H1 (cell line): Measurements from ENCODE around the gene GLE1. TPM values are rescaled to one million over a fixed set of nuclear protein-coding genes. Genes with fewer than 3 reads are reported as not detected.

Experiments
- CTCF ChIA-PET: fragments of 300-600 bp; sonication (Branson Sonifier 250); formaldehyde crosslinking; loops from one replicate; lab custom pipeline; 2021; ENCODE audit not compliant: partially characterized antibody; lab: Charles Lee
- POLR2A ChIA-PET: fragments of 300-600 bp; sonication (Branson Sonifier 250); formaldehyde crosslinking; loops from one replicate; lab custom pipeline; 2021; ENCODE audit warnings: inconsistent platforms; ENCODE audit not compliant: partially characterized antibody; lab: Charles Lee
- DNase-seq, 2 experiments: peaks; one replicate each; pipeline versions ENCODE4 v3.0.0 to v3.0.0-alpha.2; 2010 to 2022; ENCODE audit warnings: low spot score in 2 of 2, low read depth in 1 of 2, mixed read lengths in 1 of 2
- FAIRE-seq: peaks from 2 replicates; lab custom pipeline; 2011; peaks lifted over from hg19 to GRCh38; lab: Jason Lieb, UNC
- H2AFZ ChIP-seq: 2 replicates; pipeline ENCODE4 v1.8.1; 2012; ENCODE audit warnings: low read length, inconsistent platforms
- H2AK5ac ChIP-seq: 2 replicates; pipeline ENCODE4 v1.6.1; 2013; ENCODE audit warnings: low read depth, low read length
- H2BK120ac ChIP-seq: replicated peaks from 2 replicates; pipeline ENCODE3; 2013; ENCODE audit warnings: low read depth, low read length, inconsistent platforms
- H2BK12ac ChIP-seq: 2 replicates; pipeline ENCODE4 v1.6.1; 2013; ENCODE audit warnings: low read depth, low read length
- H2BK15ac ChIP-seq: 2 replicates; pipeline ENCODE4 v1.6.1; 2013; ENCODE audit warnings: low read length
- H2BK20ac ChIP-seq: 2 replicates; pipeline ENCODE4 v1.6.1; 2013; ENCODE audit warnings: low read length
- H2BK5ac ChIP-seq: 2 replicates; pipeline ENCODE4 v1.6.1; 2013; ENCODE audit warnings: low read depth, low read length
- H3K14ac ChIP-seq: 2 replicates; pipeline ENCODE4 v1.6.1; 2013; ENCODE audit warnings: inconsistent platforms; ENCODE audit not compliant: insufficient read length
- H3K18ac ChIP-seq: 2 replicates; pipeline ENCODE4 v1.6.1; 2013; ENCODE audit warnings: low read length; ENCODE audit errors: extremely low read depth
- H3K23ac ChIP-seq: 2 replicates; pipeline ENCODE4 v1.6.1; 2013; ENCODE audit warnings: inconsistent platforms; ENCODE audit not compliant: insufficient read length
- H3K23me2 ChIP-seq: 2 replicates; pipeline ENCODE4 v1.6.1; 2013; ENCODE audit warnings: low read depth, low read length
- H3K27ac ChIP-seq: 2 replicates; pipeline ENCODE4 v1.6.1; 2011; ENCODE audit warnings: low read depth, low read length, inconsistent platforms
- H3K27me3 ChIP-seq, 4 experiments: replicated peaks in 1 of 4; 1 replicate in 1 of 4; 2 replicates in 3 of 4; pipeline versions ENCODE4 v1.6.1 to v1.8.1; 2011 to 2013; ENCODE audit warnings: low read length in 3 of 4, mild to moderate bottlenecking in 3 of 4, inconsistent platforms in 2 of 4, mixed read lengths in 2 of 4, moderate library complexity in 1 of 4; ENCODE audit not compliant: control insufficient read depth in 3 of 4, insufficient read depth in 3 of 4; ENCODE audit errors: extremely low read depth in 1 of 4
- H3K36me3 ChIP-seq, 4 experiments: 2 replicates each; pipeline versions ENCODE4 v1.6.1 to v1.8.1; 2011 to 2013; ENCODE audit warnings: mild to moderate bottlenecking in 4 of 4, low read length in 3 of 4, moderate library complexity in 2 of 4, control low read depth in 1 of 4, inconsistent platforms in 1 of 4; ENCODE audit not compliant: insufficient read depth in 4 of 4, control insufficient read depth in 2 of 4
- H3K4ac ChIP-seq: replicated peaks from 2 replicates; pipeline ENCODE3; 2013; ENCODE audit warnings: low read length, low read depth, mixed read lengths, inconsistent platforms; ENCODE audit not compliant: insufficient read length
- H3K4me1 ChIP-seq, 4 experiments: replicated peaks in 1 of 4; 1 replicate in 1 of 4; 2 replicates in 3 of 4; pipeline versions ENCODE4 v1.6.1 to v1.8.1; 2011 to 2013; ENCODE audit warnings: low read length in 3 of 4, inconsistent platforms in 2 of 4, mixed read lengths in 1 of 4; ENCODE audit not compliant: insufficient read depth in 4 of 4, control insufficient read depth in 3 of 4
- H3K4me2 ChIP-seq, 2 experiments: 2 replicates each; pipeline versions ENCODE4 v1.6.1 to v1.8.1; 2011 to 2013; ENCODE audit warnings: low read depth in 2 of 2, low read length in 2 of 2, control low read depth in 1 of 2, inconsistent platforms in 1 of 2, mild to moderate bottlenecking in 1 of 2; ENCODE audit not compliant: insufficient read depth in 1 of 2
- H3K4me3 ChIP-seq, 4 experiments: fragments of 200-600, 300-600 bp in 1 of 4; sonication (generic), shearing (Covaris generic), sonication (Bioruptor Twin) in 1 of 4; 2 replicates each; pipeline versions ENCODE4 v1.5.1 to v1.8.1; 2011 to 2016; ENCODE audit warnings: low read length in 4 of 4, low read depth in 3 of 4, control low read depth in 2 of 4, inconsistent platforms in 2 of 4, mild to moderate bottlenecking in 2 of 4, mixed read lengths in 1 of 4, moderate library complexity in 1 of 4; ENCODE audit not compliant: insufficient read depth in 2 of 4; ENCODE audit errors: extremely low read depth in 1 of 4
- H3K56ac ChIP-seq: replicated peaks from 2 replicates; pipeline ENCODE3; 2013; ENCODE audit warnings: low read depth, mild to moderate bottlenecking, mixed read lengths, low read length, inconsistent platforms; ENCODE audit not compliant: insufficient read length
- H3K79me1 ChIP-seq: 2 replicates; pipeline ENCODE4 v1.6.1; 2013; ENCODE audit warnings: low read depth, low read length, control low read depth
- H3K79me2 ChIP-seq, 2 experiments: 2 replicates each; pipeline versions ENCODE4 v1.6.1 to v1.8.1; 2012 to 2013; ENCODE audit warnings: low read length in 2 of 2, mild to moderate bottlenecking in 2 of 2, inconsistent platforms in 1 of 2; ENCODE audit not compliant: insufficient read depth in 2 of 2, control insufficient read depth in 1 of 2
- H3K9ac ChIP-seq, 4 experiments: replicated peaks in 1 of 4; 1 replicate in 1 of 4; 2 replicates in 3 of 4; pipeline versions ENCODE4 v1.6.1 to v1.8.1; 2011 to 2013; ENCODE audit warnings: low read depth in 3 of 4, low read length in 3 of 4, control low read depth in 2 of 4, mild to moderate bottlenecking in 2 of 4, moderate library complexity in 2 of 4, inconsistent platforms in 1 of 4; ENCODE audit errors: extremely low read depth in 1 of 4
- H3K9me3 ChIP-seq, 2 experiments: 2 replicates each; pipeline versions ENCODE4 v1.6.1 to v1.8.1; 2012 to 2013; ENCODE audit warnings: mild to moderate bottlenecking in 2 of 2, moderate library complexity in 2 of 2, control low read depth in 1 of 2, inconsistent platforms in 1 of 2, low read depth in 1 of 2, low read length in 1 of 2, mixed read lengths in 1 of 2; ENCODE audit not compliant: insufficient read depth in 2 of 2
- H4K20me1 ChIP-seq, 2 experiments: replicated peaks in 1 of 2; 2 replicates each; pipeline versions ENCODE3 to v1.8.1; 2011 to 2013; ENCODE audit warnings: inconsistent platforms in 2 of 2, low read length in 2 of 2, mild to moderate bottlenecking in 1 of 2; ENCODE audit not compliant: insufficient read depth in 2 of 2, control insufficient read depth in 1 of 2
- H4K5ac ChIP-seq: 2 replicates; pipeline ENCODE4 v1.6.1; 2013; ENCODE audit warnings: low read length, low read depth, mixed read lengths, inconsistent platforms; ENCODE audit not compliant: insufficient read length
- H4K8ac ChIP-seq: 2 replicates; pipeline ENCODE4 v1.8.0; 2013; ENCODE audit warnings: mild to moderate bottlenecking, moderate library complexity, low read length, inconsistent platforms; ENCODE audit not compliant: insufficient read depth; ENCODE audit errors: extremely low read depth
- H4K91ac ChIP-seq: replicated peaks from 2 replicates; pipeline ENCODE3; 2013; ENCODE audit warnings: low read length, mixed read lengths, inconsistent platforms; ENCODE audit not compliant: insufficient read length
- ATF2 ChIP-seq: IDR thresholded peaks from 2 replicates; pipeline ENCODE4 v1.6.1; 2012; ENCODE audit warnings: low read length, inconsistent platforms
- CTBP2 ChIP-seq: IDR thresholded peaks from 2 replicates; pipeline ENCODE4 v1.7.0; 2011; ENCODE audit warnings: borderline replicate concordance, mild to moderate bottlenecking, moderate library complexity, mixed read lengths, low read length; ENCODE audit not compliant: insufficient read depth, insufficient read length
- GABPA ChIP-seq: IDR thresholded peaks from 2 replicates; pipeline ENCODE4 v1.6.1; 2011; ENCODE audit warnings: mild to moderate bottlenecking, low read length, moderate library complexity, borderline replicate concordance; ENCODE audit not compliant: insufficient read depth
- KDM4A ChIP-seq: IDR thresholded peaks from one replicate; pipeline ENCODE4 v1.7.1; 2012; ENCODE audit warnings: low read depth, mild to moderate bottlenecking, moderate library complexity, low read length, inconsistent platforms; ENCODE audit not compliant: severe bottlenecking
- KDM5A ChIP-seq: fragments of 200-600 bp; IDR thresholded peaks from 2 replicates; pipeline ENCODE4 v1.7.1; 2012; ENCODE audit warnings: mild to moderate bottlenecking, low read length, inconsistent platforms, mixed read lengths
- NANOG ChIP-seq: IDR thresholded peaks from 2 replicates; pipeline ENCODE4 v1.6.1; 2011; ENCODE audit warnings: low read length, low read depth, mild to moderate bottlenecking, inconsistent platforms; ENCODE audit not compliant: insufficient read depth, poor library complexity, severe bottlenecking
- RFX5 ChIP-seq: IDR thresholded peaks from 2 replicates; pipeline ENCODE4 v1.6.1; 2011; ENCODE audit warnings: low read depth, low read length, improper control_type of control experiment, borderline replicate concordance
- RXRA ChIP-seq: IDR thresholded peaks from 2 replicates; pipeline ENCODE4 v1.6.1; 2011; ENCODE audit warnings: low read depth, mild to moderate bottlenecking, low read length, moderate library complexity; ENCODE audit not compliant: insufficient read depth
- SIN3A ChIP-seq, 2 experiments: IDR thresholded peaks in 1 of 2; conservative IDR thresholded peaks in 1 of 2; 2 replicates each; pipeline ENCODE4 v1.6.1; 2011 to 2012; ENCODE audit warnings: low read length in 2 of 2, improper control_type of control experiment in 1 of 2, low read depth in 1 of 2, mild to moderate bottlenecking in 1 of 2
- SIX5 ChIP-seq: IDR thresholded peaks from 2 replicates; pipeline ENCODE4 v1.6.1; 2011; ENCODE audit warnings: mild to moderate bottlenecking, low read depth, low read length
- SP2 ChIP-seq: IDR thresholded peaks from 2 replicates; pipeline ENCODE4 v1.6.1; 2012; ENCODE audit warnings: mild to moderate bottlenecking, low read length, inconsistent platforms
- WGBS, 2 experiments: shearing (Covaris generic) in 1 of 2; methylation state at CpG; one replicate each; pipeline versions ENCODE4 v1.1.6 to v1.1.7; 2013 to 2015; ENCODE audit warnings: low lambda C conversion rate in 2 of 2, mixed read lengths in 2 of 2, inconsistent platforms in 1 of 2, low coverage in 1 of 2, missing lambda C conversion rate in 1 of 2; ENCODE audit not compliant: insufficient replicate concordance in 2 of 2, insufficient coverage in 1 of 2, insufficient read length in 1 of 2; ENCODE audit errors: extremely low coverage in 1 of 2, missing lambda C conversion rate in 1 of 2; 5-methylcytosine and 5-hydroxymethylcytosine counted together
- polyA plus RNA-seq, 7 experiments: library from polyadenylated mRNA; depleted of rRNA in 3 of 7; stranded (reverse) in 5 of 7; unstranded in 2 of 7; fragments of >200 nt in 5 of 7; fragments of 200-250 nt in 2 of 7; gene quantifications; 1 replicate in 5 of 7; 2 replicates in 1 of 7; 4 replicates in 1 of 7; pipeline versions ENCODE4 v1.2.1 to v1.2.3, GENCODE V29; 2011 to 2013; ENCODE audit warnings: missing spikeins in 2 of 7, mixed read lengths in 2 of 7
- total RNA-seq: library from RNA; stranded (reverse); fragmentation: NEBNext Ultra II Directional; extraction: Animal tissue kit (Norgen Biotek cat#: 25700); gene quantifications from 2 replicates; pipeline ENCODE4 v1.2.1, GENCODE V29; 2021

Gene GLE1
- total and polyA plus RNA-seq, 2 of the 8 experiments (the other 6 are each of a cell fraction or from before 2014, with no cell fraction given): 9.6 to 14.9 TPM

DNA sequence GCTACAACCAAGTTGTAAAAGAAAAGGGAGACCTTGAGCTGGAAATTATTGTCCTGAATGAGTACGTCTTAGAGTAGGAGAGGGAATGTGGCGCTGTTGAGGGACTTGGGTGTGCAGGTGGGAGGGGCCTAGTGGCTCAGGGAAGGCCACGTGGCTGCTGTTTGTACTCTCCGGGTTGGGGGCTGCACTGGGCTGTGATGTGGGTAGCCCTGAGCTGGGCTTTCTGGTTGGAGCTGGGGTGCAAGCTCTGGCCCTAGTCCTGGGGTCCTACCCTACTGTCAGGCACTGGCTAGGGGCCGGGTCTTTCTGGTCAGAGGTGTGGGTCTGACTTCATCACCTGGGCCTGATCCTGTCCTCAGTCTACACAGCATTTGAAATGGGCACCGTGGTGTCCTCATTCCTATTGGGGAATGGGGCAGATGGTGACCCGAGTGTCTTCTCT, 19.1 kb upstream of the GLE1 start:
- no peak overlapping the region for H2AK5ac ChIP-seq
- H3K4me2 ChIP-seq: no peak overlapping the region
- H4K20me1 ChIP-seq: peaks cover 0 to 2% of the 10 kb centered on the region in 2 experiments
- no peak overlapping the region for H3K4ac ChIP-seq
- WGBS, 2 experiments: 71% methylated on average over 7 of the region's 7 CpGs; no CpG with 5 or more reads in 1 of the 2 experiments
- H4K5ac ChIP-seq: no peak overlapping the region
- no peak overlapping the region for H3K18ac ChIP-seq
- H2BK120ac ChIP-seq: no peak overlapping the region
- H3K79me1 ChIP-seq: no peaks in the 10 kb centered on the region
- no peak for DNase-seq
- no peak overlapping the region for H2BK12ac ChIP-seq
- H3K4me3 ChIP-seq: no peak overlapping the region
- ChIA-PET CTCF (interaction anchor here (0.8 to 4.8 kb wide), 7 partner anchors 10 to 75 kb away, joined by 3 to 32 read pairs (median 3); no protein-coding TSS in a partner anchor), POLR2A (interaction anchor here (0.7 to 0.9 kb wide), 2 partner anchors 44 to 69 kb away, joined by 3 read pairs; no protein-coding TSS in a partner anchor)
- H3K23ac ChIP-seq: no peak overlapping the region
- no peaks in the 10 kb centered on the region; the same call in 1 of the 2 replicates for H3K23me2 ChIP-seq
- no peak overlapping the region for H3K14ac ChIP-seq
- H3K36me3 ChIP-seq: peaks cover 0 to 3% (median 0%) of the 10 kb centered on the region in 4 experiments; a peak in 1 of 8 replicates
- H3K79me2 ChIP-seq: no peaks in the 10 kb centered on the region
- no peaks in the 10 kb centered on the region for H3K4me1 ChIP-seq
- H4K91ac ChIP-seq: no peak overlapping the region
- no peak overlapping the region for H2BK5ac ChIP-seq
- H3K27ac ChIP-seq: no peak overlapping the region
- no peak overlapping the region for H2BK15ac ChIP-seq
- H2BK20ac ChIP-seq: no peak overlapping the region
- H4K8ac ChIP-seq: no peak overlapping the region
- H3K9me3 ChIP-seq: no peaks in the 10 kb centered on the region
- no peak overlapping the region for H3K9ac ChIP-seq
- no peaks in the 10 kb centered on the region for H3K27me3 ChIP-seq
- no peak overlapping the region for H2AFZ ChIP-seq
- no peak overlapping the region for H3K56ac ChIP-seq
- FAIRE-seq: no peak
- TF ChIP-seq KDM4A: no peak
- TF ChIP-seq ATF2: no peak
- TF ChIP-seq KDM5A: no peak
- TF ChIP-seq GABPA: no peak
- no peak for TF ChIP-seq CTBP2
- no peak for TF ChIP-seq SP2
- no peak for TF ChIP-seq RFX5
- no peak for TF ChIP-seq RXRA
- TF ChIP-seq SIX5: no peak
- no peak for TF ChIP-seq SIN3A (conservative IDR thresholded peaks at IDR 0.05 in 1 of 2, IDR thresholded peaks at IDR 0.05 in 1 of 2; ENCODE audit: low read depth in 1 of 2, low read length in 2 of 2)
- no peak for TF ChIP-seq NANOG
